H1 (cell line): ENCODE measurements around the gene TMTC2. TPM values are rescaled to one million over a fixed set of nuclear protein-coding genes. Genes with fewer than 3 reads are reported as not detected.

Experiments used
- CTCF ChIA-PET: fragments of 300-600 bp; sonication (Branson Sonifier 250); formaldehyde crosslinking; loops from one replicate; lab custom pipeline; 2021; ENCODE audit not compliant: partially characterized antibody; lab: Charles Lee
- POLR2A ChIA-PET: fragments of 300-600 bp; sonication (Branson Sonifier 250); formaldehyde crosslinking; loops from one replicate; lab custom pipeline; 2021; ENCODE audit warnings: inconsistent platforms; ENCODE audit not compliant: partially characterized antibody; lab: Charles Lee
- DNase-seq, 2 experiments: peaks; one replicate each; pipeline versions ENCODE4 v3.0.0 to v3.0.0-alpha.2; 2010 to 2022; ENCODE audit warnings: low spot score in 2 of 2, low read depth in 1 of 2, mixed read lengths in 1 of 2
- FAIRE-seq: peaks from 2 replicates; lab custom pipeline; 2011; peaks lifted over from hg19 to GRCh38; lab: Jason Lieb, UNC
- H2AFZ ChIP-seq: 2 replicates; pipeline ENCODE4 v1.8.1; 2012; ENCODE audit warnings: low read length, inconsistent platforms
- H2AK5ac ChIP-seq: 2 replicates; pipeline ENCODE4 v1.6.1; 2013; ENCODE audit warnings: low read depth, low read length
- H2BK120ac ChIP-seq: replicated peaks from 2 replicates; pipeline ENCODE3; 2013; ENCODE audit warnings: low read depth, low read length, inconsistent platforms
- H2BK12ac ChIP-seq: 2 replicates; pipeline ENCODE4 v1.6.1; 2013; ENCODE audit warnings: low read depth, low read length
- H2BK15ac ChIP-seq: 2 replicates; pipeline ENCODE4 v1.6.1; 2013; ENCODE audit warnings: low read length
- H2BK20ac ChIP-seq: 2 replicates; pipeline ENCODE4 v1.6.1; 2013; ENCODE audit warnings: low read length
- H2BK5ac ChIP-seq: 2 replicates; pipeline ENCODE4 v1.6.1; 2013; ENCODE audit warnings: low read depth, low read length
- H3K14ac ChIP-seq: 2 replicates; pipeline ENCODE4 v1.6.1; 2013; ENCODE audit warnings: inconsistent platforms; ENCODE audit not compliant: insufficient read length
- H3K18ac ChIP-seq: 2 replicates; pipeline ENCODE4 v1.6.1; 2013; ENCODE audit warnings: low read length; ENCODE audit errors: extremely low read depth
- H3K23ac ChIP-seq: 2 replicates; pipeline ENCODE4 v1.6.1; 2013; ENCODE audit warnings: inconsistent platforms; ENCODE audit not compliant: insufficient read length
- H3K23me2 ChIP-seq: 2 replicates; pipeline ENCODE4 v1.6.1; 2013; ENCODE audit warnings: low read depth, low read length
- H3K27ac ChIP-seq: 2 replicates; pipeline ENCODE4 v1.6.1; 2011; ENCODE audit warnings: low read depth, low read length, inconsistent platforms
- H3K27me3 ChIP-seq, 4 experiments: replicated peaks in 1 of 4; 1 replicate in 1 of 4; 2 replicates in 3 of 4; pipeline versions ENCODE4 v1.6.1 to v1.8.1; 2011 to 2013; ENCODE audit warnings: low read length in 3 of 4, mild to moderate bottlenecking in 3 of 4, inconsistent platforms in 2 of 4, mixed read lengths in 2 of 4, moderate library complexity in 1 of 4; ENCODE audit not compliant: control insufficient read depth in 3 of 4, insufficient read depth in 3 of 4; ENCODE audit errors: extremely low read depth in 1 of 4
- H3K36me3 ChIP-seq, 4 experiments: 2 replicates each; pipeline versions ENCODE4 v1.6.1 to v1.8.1; 2011 to 2013; ENCODE audit warnings: mild to moderate bottlenecking in 4 of 4, low read length in 3 of 4, moderate library complexity in 2 of 4, control low read depth in 1 of 4, inconsistent platforms in 1 of 4; ENCODE audit not compliant: insufficient read depth in 4 of 4, control insufficient read depth in 2 of 4
- H3K4ac ChIP-seq: replicated peaks from 2 replicates; pipeline ENCODE3; 2013; ENCODE audit warnings: low read length, low read depth, mixed read lengths, inconsistent platforms; ENCODE audit not compliant: insufficient read length
- H3K4me1 ChIP-seq, 4 experiments: replicated peaks in 1 of 4; 1 replicate in 1 of 4; 2 replicates in 3 of 4; pipeline versions ENCODE4 v1.6.1 to v1.8.1; 2011 to 2013; ENCODE audit warnings: low read length in 3 of 4, inconsistent platforms in 2 of 4, mixed read lengths in 1 of 4; ENCODE audit not compliant: insufficient read depth in 4 of 4, control insufficient read depth in 3 of 4
- H3K4me2 ChIP-seq, 2 experiments: 2 replicates each; pipeline versions ENCODE4 v1.6.1 to v1.8.1; 2011 to 2013; ENCODE audit warnings: low read depth in 2 of 2, low read length in 2 of 2, control low read depth in 1 of 2, inconsistent platforms in 1 of 2, mild to moderate bottlenecking in 1 of 2; ENCODE audit not compliant: insufficient read depth in 1 of 2
- H3K4me3 ChIP-seq, 4 experiments: fragments of 200-600, 300-600 bp in 1 of 4; sonication (generic), shearing (Covaris generic), sonication (Bioruptor Twin) in 1 of 4; 2 replicates each; pipeline versions ENCODE4 v1.5.1 to v1.8.1; 2011 to 2016; ENCODE audit warnings: low read length in 4 of 4, low read depth in 3 of 4, control low read depth in 2 of 4, inconsistent platforms in 2 of 4, mild to moderate bottlenecking in 2 of 4, mixed read lengths in 1 of 4, moderate library complexity in 1 of 4; ENCODE audit not compliant: insufficient read depth in 2 of 4; ENCODE audit errors: extremely low read depth in 1 of 4
- H3K56ac ChIP-seq: replicated peaks from 2 replicates; pipeline ENCODE3; 2013; ENCODE audit warnings: low read depth, mild to moderate bottlenecking, mixed read lengths, low read length, inconsistent platforms; ENCODE audit not compliant: insufficient read length
- H3K79me1 ChIP-seq: 2 replicates; pipeline ENCODE4 v1.6.1; 2013; ENCODE audit warnings: low read depth, low read length, control low read depth
- H3K79me2 ChIP-seq, 2 experiments: 2 replicates each; pipeline versions ENCODE4 v1.6.1 to v1.8.1; 2012 to 2013; ENCODE audit warnings: low read length in 2 of 2, mild to moderate bottlenecking in 2 of 2, inconsistent platforms in 1 of 2; ENCODE audit not compliant: insufficient read depth in 2 of 2, control insufficient read depth in 1 of 2
- H3K9ac ChIP-seq, 4 experiments: replicated peaks in 1 of 4; 1 replicate in 1 of 4; 2 replicates in 3 of 4; pipeline versions ENCODE4 v1.6.1 to v1.8.1; 2011 to 2013; ENCODE audit warnings: low read depth in 3 of 4, low read length in 3 of 4, control low read depth in 2 of 4, mild to moderate bottlenecking in 2 of 4, moderate library complexity in 2 of 4, inconsistent platforms in 1 of 4; ENCODE audit errors: extremely low read depth in 1 of 4
- H3K9me3 ChIP-seq, 2 experiments: 2 replicates each; pipeline versions ENCODE4 v1.6.1 to v1.8.1; 2012 to 2013; ENCODE audit warnings: mild to moderate bottlenecking in 2 of 2, moderate library complexity in 2 of 2, control low read depth in 1 of 2, inconsistent platforms in 1 of 2, low read depth in 1 of 2, low read length in 1 of 2, mixed read lengths in 1 of 2; ENCODE audit not compliant: insufficient read depth in 2 of 2
- H4K20me1 ChIP-seq, 2 experiments: replicated peaks in 1 of 2; 2 replicates each; pipeline versions ENCODE3 to v1.8.1; 2011 to 2013; ENCODE audit warnings: inconsistent platforms in 2 of 2, low read length in 2 of 2, mild to moderate bottlenecking in 1 of 2; ENCODE audit not compliant: insufficient read depth in 2 of 2, control insufficient read depth in 1 of 2
- H4K5ac ChIP-seq: 2 replicates; pipeline ENCODE4 v1.6.1; 2013; ENCODE audit warnings: low read length, low read depth, mixed read lengths, inconsistent platforms; ENCODE audit not compliant: insufficient read length
- H4K8ac ChIP-seq: 2 replicates; pipeline ENCODE4 v1.8.0; 2013; ENCODE audit warnings: mild to moderate bottlenecking, moderate library complexity, low read length, inconsistent platforms; ENCODE audit not compliant: insufficient read depth; ENCODE audit errors: extremely low read depth
- H4K91ac ChIP-seq: replicated peaks from 2 replicates; pipeline ENCODE3; 2013; ENCODE audit warnings: low read length, mixed read lengths, inconsistent platforms; ENCODE audit not compliant: insufficient read length
- CHD2 ChIP-seq: IDR thresholded peaks from 2 replicates; pipeline ENCODE4 v1.6.1; 2012; ENCODE audit warnings: low read length, improper control_type of control experiment
- WGBS, 2 experiments: shearing (Covaris generic) in 1 of 2; methylation state at CpG; one replicate each; pipeline versions ENCODE4 v1.1.6 to v1.1.7; 2013 to 2015; ENCODE audit warnings: low lambda C conversion rate in 2 of 2, mixed read lengths in 2 of 2, inconsistent platforms in 1 of 2, low coverage in 1 of 2, missing lambda C conversion rate in 1 of 2; ENCODE audit not compliant: insufficient replicate concordance in 2 of 2, insufficient coverage in 1 of 2, insufficient read length in 1 of 2; ENCODE audit errors: extremely low coverage in 1 of 2, missing lambda C conversion rate in 1 of 2; 5-methylcytosine and 5-hydroxymethylcytosine counted together
- polyA plus RNA-seq, 7 experiments: library from polyadenylated mRNA; depleted of rRNA in 3 of 7; stranded (reverse) in 5 of 7; unstranded in 2 of 7; fragments of >200 nt in 5 of 7; fragments of 200-250 nt in 2 of 7; gene quantifications; 1 replicate in 5 of 7; 2 replicates in 1 of 7; 4 replicates in 1 of 7; pipeline versions ENCODE4 v1.2.1 to v1.2.3, GENCODE V29; 2011 to 2013; ENCODE audit warnings: missing spikeins in 2 of 7, mixed read lengths in 2 of 7
- total RNA-seq: library from RNA; stranded (reverse); fragmentation: NEBNext Ultra II Directional; extraction: Animal tissue kit (Norgen Biotek cat#: 25700); gene quantifications from 2 replicates; pipeline ENCODE4 v1.2.1, GENCODE V29; 2021

TMTC2 gene
- total and polyA plus RNA-seq, 2 of the 8 experiments (the other 6 are each of a cell fraction or from before 2014, with no cell fraction given), result 2.3 to 3.9 TPM

- Histone ChIP-seq H3K4ac (no peak overlapping the region), H4K8ac (no peak overlapping the region), H3K9ac (no peak overlapping the region), H2BK15ac (no peak overlapping the region), H4K20me1 (no peaks in the 10 kb centered on the region), H3K23me2 (no peaks in the 10 kb centered on the region), H2BK120ac (no peak overlapping the region)
- FAIRE-seq, result no peak
- TF ChIP-seq CHD2, result no peak
- TF ChIP-seq, all 59 proteins: peak for 0
- Histone ChIP-seq H3K27ac (no peak overlapping the region), H3K9me3 (no peaks in the 10 kb centered on the region), H3K79me1 (no peaks in the 10 kb centered on the region), H3K27me3 (no peaks in the 10 kb centered on the region), H3K4me2 (no peak overlapping the region), H4K91ac (no peak overlapping the region), H3K56ac (no peak overlapping the region), H3K23ac (no peak overlapping the region), H3K4me3 (no peak overlapping the region), H4K5ac (no peak overlapping the region), H2BK5ac (no peak overlapping the region), H3K18ac (no peak overlapping the region), H3K79me2 (no peaks in the 10 kb centered on the region; a peak in 2 of 4 replicates), H2BK12ac (no peak overlapping the region), H3K4me1 (peaks cover 0 to 10% (median 4%) of the 10 kb centered on the region in 4 experiments; a peak in 5 of 7 replicates), H2AK5ac (no peak overlapping the region), H3K36me3 (no peaks in the 10 kb centered on the region), H3K14ac (no peak overlapping the region), H2BK20ac (no peak overlapping the region), H2AFZ (no peak overlapping the region)
- POLR2A ChIA-PET, result interaction anchor here (0.6 kb wide), 1 partner anchor 13 kb away, joined by 3 read pairs; no protein-coding TSS in a partner anchor
- CTCF ChIA-PET, result interaction anchor here (0.8 to 1.3 kb wide), 3 partner anchors 24 to 397 kb away, joined by 3 to 6 read pairs (median 3); no protein-coding TSS in a partner anchor
- no peak for DNase-seq
- 100% methylated on average over 2 of the region's 2 CpGs; no CpG with 5 or more reads in 1 of the 2 experiments for WGBS, 2 experiments
These were observed 23.2 kb downstream of the TMTC2 start for GRCh38 chr12:82709794-82710355.
